Measurements from ENCODE around the gene AIF1L.
"Not testable (repeated sequence)": the region's sequence is repeated elsewhere in the genome, so short reads cannot be mapped to it uniquely, and the experiment has no call there.

The AIF1L gene

GRCh38 chr9:131094622-131095021, 1.7 kb upstream of the AIF1L start:
- peak; percentile 40 for DNase-seq (ENCODE audit: low read depth)
- TF ChIP-seq CTCF (IDR thresholded peaks at IDR 0.05; ENCODE audit: low read length, missing control alignments) = no peak
- no peak overlapping the region for H3K4me3 ChIP-seq (replicated peaks; ENCODE audit: low read depth, low read length)

- no peak for DNase-seq (ENCODE audit: low read depth)
- no peak overlapping the region for H3K4me3 ChIP-seq (replicated peaks; ENCODE audit: low read depth, low read length)
- TF ChIP-seq CTCF (IDR thresholded peaks at IDR 0.05; ENCODE audit: low read length, missing control alignments) = no peak
Observed at GRCh38 chr9:131095666-131096268, 564 bp upstream of the AIF1L start.

GRCh38 chr9:131097126-131097947, 1.0 kb downstream of the AIF1L start:
- TF ChIP-seq CTCF (IDR thresholded peaks at IDR 0.05; ENCODE audit: low read length, missing control alignments) = no peak
- no peak for DNase-seq (ENCODE audit: low read depth)
- no peak overlapping the region for H3K4me3 ChIP-seq (replicated peaks; ENCODE audit: low read depth, low read length)

- no peak for TF ChIP-seq CTCF (IDR thresholded peaks at IDR 0.05; ENCODE audit: low read length, missing control alignments)
- no peak for DNase-seq (ENCODE audit: low read depth)
- H3K4me3 ChIP-seq (replicated peaks; ENCODE audit: low read depth, low read length) = no peak overlapping the region
Observed at GRCh38 chr9:131097948-131098278, 1.6 kb downstream of the AIF1L start.

- TF ChIP-seq CTCF (IDR thresholded peaks at IDR 0.05; ENCODE audit: low read length, missing control alignments) = no peak
- H3K4me3 ChIP-seq (replicated peaks; ENCODE audit: low read depth, low read length) = no peak overlapping the region
- DNase-seq (ENCODE audit: low read depth) = no peak
Observed at GRCh38 chr9:131098391-131099101, 2.2 kb downstream of the AIF1L start.

- no peak overlapping the region for H3K4me3 ChIP-seq (replicated peaks; ENCODE audit: low read depth, low read length)
- DNase-seq (ENCODE audit: low read depth) = no peak
- TF ChIP-seq CTCF (IDR thresholded peaks at IDR 0.05; ENCODE audit: low read length, missing control alignments) = no peak
Observed at GRCh38 chr9:131099102-131099606, 2.8 kb downstream of the AIF1L start.

- DNase-seq (ENCODE audit: low read depth); H3K4me3 ChIP-seq (replicated peaks; ENCODE audit: low read depth, low read length): not testable (repeated sequence)
Observed at GRCh38 chr9:131099845-131100244, 3.5 kb downstream of the AIF1L start.
